Kidney epithelial cell (primary cell): ENCODE data around the gene GK2. TPM values are rescaled to one million over a fixed set of nuclear protein-coding genes. Genes with fewer than 3 reads are reported as not detected.

Experiments used
- DNase-seq: peaks from one replicate; pipeline ENCODE4 v3.0.0-alpha.2; 2010; ENCODE audit warnings: low read depth
- H3K27me3 ChIP-seq: 2 replicates; pipeline ENCODE4 v1.6.0; 2011; ENCODE audit warnings: low read length; ENCODE audit not compliant: control insufficient read depth, insufficient read depth
- H3K36me3 ChIP-seq: 2 replicates; pipeline ENCODE4 v1.5.1; 2011; ENCODE audit warnings: low read length; ENCODE audit not compliant: control insufficient read depth, insufficient read depth
- H3K4me3 ChIP-seq: 2 replicates; pipeline ENCODE4 v1.5.1; 2011; ENCODE audit warnings: low read depth, mild to moderate bottlenecking, control low read depth, low read length
- CTCF ChIP-seq: IDR thresholded peaks from 2 replicates; pipeline ENCODE4 v1.5.1; 2011; ENCODE audit warnings: mild to moderate bottlenecking, moderate library complexity, low read length, control low read depth, inconsistent platforms; ENCODE audit not compliant: insufficient read depth, poor library complexity, severe bottlenecking
- total RNA-seq: library from RNA; depleted of rRNA; stranded (reverse); fragments of >200 nt; gene quantifications from 2 replicates; pipeline ENCODE4 v1.2.3, GENCODE V29; 2015

GK2 gene
- total RNA-seq, 1 donor from 2014 or later: not detected

- Histone ChIP-seq H3K4me3 (no peak overlapping the region), H3K36me3 (no peaks in the 10 kb centered on the region), H3K27me3 (no peaks in the 10 kb centered on the region)
- TF ChIP-seq CTCF: no peak
- DNase-seq: no peak
Measured at GRCh38 chr4:79362626-79363025, 45.4 kb downstream of the GK2 start.

GRCh38 chr4:79360006-79360405, 48.0 kb downstream of the GK2 start:
- no peak for DNase-seq
- Histone ChIP-seq H3K4me3 (no peak overlapping the region), H3K27me3 (no peaks in the 10 kb centered on the region), H3K36me3 (no peaks in the 10 kb centered on the region)
- TF ChIP-seq CTCF: no peak

GRCh38 chr4:79358438-79358837, 49.6 kb downstream of the GK2 start:
- no peak overlapping the region for H3K4me3 ChIP-seq
- no peaks in the 10 kb centered on the region for H3K36me3 ChIP-seq
- no peak for DNase-seq
- TF ChIP-seq CTCF: no peak
- no peaks in the 10 kb centered on the region for H3K27me3 ChIP-seq

- no peak for DNase-seq
- H3K27me3 ChIP-seq: no peaks in the 10 kb centered on the region
- no peak for TF ChIP-seq CTCF
- H3K36me3 ChIP-seq: no peaks in the 10 kb centered on the region
- no peak overlapping the region for H3K4me3 ChIP-seq
Measured at GRCh38 chr4:79357365-79357764, 50.7 kb downstream of the GK2 start.

Other genes with a start within 250 kb of the GK2 start
- gene NAA11, start 82.2 kb downstream of the GK2 start, total RNA-seq: not detected in 2 replicates